ENCODE measurements around the gene LHFPL4. TPM values are rescaled to one million over a fixed set of nuclear protein-coding genes. Genes with fewer than 3 reads are reported as not detected.

The LHFPL4 gene
- total RNA-seq, 1 experiment from 2014 or later, result not detected

Other genes starting within 250 kb of the LHFPL4 start
- 25.7 and 28.1 TPM in 2 replicates for gene THUMPD3, start 190.8 kb downstream of the LHFPL4 start, total RNA-seq (2014; rRNA removed; shearing (Covaris generic); ENCODE audit: low replicate concordance)
- gene SETD5, start 156.2 kb downstream of the LHFPL4 start, total RNA-seq (2014; rRNA removed; shearing (Covaris generic); ENCODE audit: low replicate concordance), result 12.3 and 30.7 TPM in 2 replicates
- 17.7 and 28.7 TPM in 2 replicates for gene MTMR14, start 95.7 kb upstream of the LHFPL4 start, total RNA-seq (2014; rRNA removed; shearing (Covaris generic); ENCODE audit: low replicate concordance)
- not detected in 2 replicates for gene CPNE9, start 150.0 kb upstream of the LHFPL4 start, total RNA-seq (2014; rRNA removed; shearing (Covaris generic); ENCODE audit: low replicate concordance)
- 5.6 and 6.5 TPM in 2 replicates for gene BRPF1, start 177.9 kb upstream of the LHFPL4 start, total RNA-seq (2014; rRNA removed; shearing (Covaris generic); ENCODE audit: low replicate concordance)
- gene OGG1, start 196.1 kb upstream of the LHFPL4 start, total RNA-seq (2014; rRNA removed; shearing (Covaris generic); ENCODE audit: low replicate concordance), result 21.7 and 29.7 TPM in 2 replicates
- gene CAMK1, start 216.1 kb upstream of the LHFPL4 start, total RNA-seq (2014; rRNA removed; shearing (Covaris generic); ENCODE audit: low replicate concordance), result 33.6 and 43.0 TPM in 2 replicates
- gene TADA3, start 238.7 kb upstream of the LHFPL4 start, total RNA-seq (2014; rRNA removed; shearing (Covaris generic); ENCODE audit: low replicate concordance), result 86.1 and 95.9 TPM in 2 replicates
- gene ARPC4, start 239.3 kb upstream of the LHFPL4 start, total RNA-seq (2014; rRNA removed; shearing (Covaris generic); ENCODE audit: low replicate concordance), result 197 and 238 TPM in 2 replicates